Stimulated activated CD4-positive, alpha-beta T cell treated with anti-CD3 and anti-CD28 coated beads, Interleukin-15, amount 100 ng/mL, for 1 hour (primary cell): ENCODE measurements around the gene RCSD1.

ENCODE experiments used
- DNase-seq, 2 donors: peaks; one replicate each; pipeline ENCODE4 v3.0.0-alpha.2; 2020; ENCODE audit warnings: low read depth in 1 of 2, low spot score in 1 of 2

RCSD1 gene

GRCh38 chr1:167617153-167618147 lies 12.6 kb upstream of the RCSD1 start:
- DNase-seq: no peak

GRCh38 chr1:167618366-167618765 lies 11.7 kb upstream of the RCSD1 start:
- DNase-seq: no peak

GRCh38 chr1:167618789-167619188 lies 11.2 kb upstream of the RCSD1 start:
- DNase-seq: no peak

DNA sequence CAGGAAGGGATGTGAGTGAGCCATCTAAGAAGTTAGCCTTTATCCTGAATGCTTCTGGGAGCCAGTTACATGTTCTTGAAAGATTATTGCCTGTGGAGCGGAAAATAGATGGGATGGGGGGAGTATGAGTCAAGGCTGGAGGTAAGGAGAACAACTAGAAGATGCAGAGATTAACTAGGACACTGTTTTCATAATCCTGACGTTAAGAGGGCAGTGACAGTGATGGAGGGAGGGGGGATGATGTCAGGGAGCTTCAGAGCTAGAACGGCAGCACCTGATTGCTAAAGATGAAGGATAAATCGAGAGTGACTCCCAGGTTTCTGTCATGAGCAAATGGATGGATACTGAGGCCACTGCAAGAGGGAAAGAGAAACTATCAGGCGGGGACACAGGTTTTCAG lies 10.0 kb upstream of the RCSD1 start:
- DNase-seq: no peak

DNA sequence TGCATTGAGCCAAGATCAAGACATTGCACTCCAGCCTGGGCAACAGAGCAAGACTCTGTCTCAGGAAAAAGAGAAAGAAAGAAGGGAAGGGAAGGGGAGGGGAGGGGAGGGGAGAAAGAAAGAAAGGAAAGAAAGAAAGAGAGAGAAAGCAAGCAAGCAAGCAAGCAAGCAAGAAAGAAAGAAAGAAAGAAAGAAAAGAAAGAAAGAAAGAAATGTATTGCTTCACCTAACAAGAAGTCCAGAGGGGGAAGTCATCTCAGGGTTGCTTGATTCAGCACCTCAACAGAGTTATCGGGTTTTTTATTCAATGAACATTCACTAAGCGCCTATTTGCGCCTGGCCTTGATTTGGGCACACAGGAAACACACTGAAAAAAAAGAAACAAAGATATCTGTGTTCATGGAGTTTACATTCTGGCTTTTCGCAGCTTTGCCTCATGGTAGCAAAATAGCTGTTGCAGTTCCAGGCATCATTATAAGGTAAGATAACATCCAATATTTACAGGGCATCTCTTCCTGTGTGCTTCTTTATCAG lies 8.2 kb upstream of the RCSD1 start:
- no peak for DNase-seq

DNA sequence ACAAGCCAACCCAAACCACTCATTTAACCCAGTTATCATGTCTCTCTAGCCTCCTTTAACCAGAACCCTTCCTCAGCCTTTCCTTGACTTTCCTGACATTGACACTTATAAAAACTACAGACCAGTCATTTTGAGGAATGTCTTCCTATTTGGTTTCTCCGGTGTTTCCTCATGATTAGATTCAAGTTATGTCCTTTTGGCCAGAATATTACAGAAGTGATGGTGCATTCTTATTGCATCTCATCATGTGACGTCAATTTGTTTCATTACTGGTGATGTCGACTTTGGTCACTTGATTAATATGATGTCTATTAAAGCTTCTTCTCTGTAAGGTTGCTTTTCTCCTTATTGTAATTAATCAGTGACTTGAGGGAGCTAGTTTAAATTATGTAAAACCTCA lies 6.1 kb upstream of the RCSD1 start:
- no peak for DNase-seq

DNA sequence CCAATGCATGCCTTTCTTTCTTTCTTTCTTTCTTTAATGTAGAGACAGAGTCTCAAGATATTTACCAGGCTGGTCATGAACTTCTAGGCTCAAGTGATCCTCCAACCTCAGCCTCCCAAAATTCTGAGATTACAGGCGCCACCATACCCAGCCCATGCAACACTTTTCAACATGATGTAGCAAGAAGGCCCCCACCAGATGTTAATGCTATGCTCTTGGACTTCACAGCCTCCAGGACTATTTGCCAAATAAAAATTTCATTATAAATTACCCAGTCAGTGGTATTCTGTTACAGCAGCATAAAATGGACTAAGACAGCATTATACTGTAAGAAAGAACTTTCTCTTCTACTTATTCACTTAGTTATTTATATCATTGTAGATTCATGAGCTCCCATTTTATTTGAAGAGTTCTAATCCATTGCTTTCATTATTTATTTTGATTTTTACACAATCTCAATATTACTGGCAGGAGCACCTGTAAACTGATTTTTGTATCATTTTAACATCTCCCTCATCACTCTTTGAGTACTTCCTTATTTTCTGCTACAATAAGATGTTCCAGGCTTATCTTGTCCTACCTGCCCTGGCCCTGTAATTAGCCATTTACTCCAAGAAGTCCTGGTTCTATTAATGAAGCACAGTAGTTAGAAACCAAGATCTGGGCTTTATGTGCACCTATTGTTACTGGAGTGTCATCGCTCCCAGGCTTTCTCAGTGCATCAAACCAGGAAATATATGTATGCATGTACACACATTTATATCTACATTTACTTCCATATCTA lies 4.8 kb upstream of the RCSD1 start:
- DNase-seq: no peak

- DNase-seq: no peak
These were observed 2.5 kb upstream of the RCSD1 start for GRCh38 chr1:167627615-167627864.

GRCh38 chr1:167627865-167628641 lies 2.0 kb upstream of the RCSD1 start:
- peak; percentile 47 to 51 for DNase-seq

GRCh38 chr1:167628741-167629515 lies 1.1 kb upstream of the RCSD1 start:
- DNase-seq: no peak

DNA sequence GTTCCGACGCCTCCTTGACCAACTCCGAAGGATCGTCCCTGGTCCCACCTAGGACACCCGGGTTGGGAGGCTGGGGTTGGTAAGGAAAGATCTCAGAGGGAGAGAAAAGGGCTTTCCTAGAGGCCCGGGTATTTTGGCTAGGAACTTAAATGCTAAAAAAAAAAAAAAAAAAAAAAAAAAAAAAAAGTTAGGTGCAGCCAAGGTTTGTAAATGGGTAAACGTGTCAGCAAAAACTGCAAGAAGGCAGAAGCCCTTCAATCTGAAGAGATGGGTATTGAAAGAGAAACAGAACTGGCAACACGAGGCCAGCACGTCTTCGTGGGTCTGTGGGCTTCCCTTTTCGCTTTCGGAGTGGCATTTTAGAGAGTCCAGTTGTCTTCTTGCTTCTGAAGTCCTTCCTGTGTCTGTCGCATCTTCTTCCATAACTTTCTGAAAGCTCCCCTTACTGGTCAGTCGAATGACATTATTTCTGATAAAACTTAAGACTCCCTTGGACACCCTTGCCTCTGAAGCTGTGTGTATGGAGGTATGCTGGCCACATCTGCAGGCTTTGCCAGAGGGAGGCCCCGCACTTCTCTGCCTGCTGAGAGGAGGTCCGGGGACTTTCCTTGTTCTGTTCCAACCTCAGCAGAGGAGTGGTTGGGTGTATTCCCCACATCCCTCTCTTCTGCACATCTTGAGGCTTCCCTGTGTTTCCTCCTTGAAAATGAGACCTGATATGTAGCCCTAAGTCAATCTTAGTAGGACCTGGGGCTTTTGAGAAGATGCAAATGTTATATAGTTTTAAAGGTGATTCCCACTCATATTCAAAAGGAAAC lies 745 bp downstream of the RCSD1 start:
- no peak for DNase-seq

- no peak for DNase-seq
These were observed 1.4 kb downstream of the RCSD1 start for GRCh38 chr1:167631386-167631935.

- no peak for DNase-seq
These were observed 2.0 kb downstream of the RCSD1 start for GRCh38 chr1:167631936-167632614.

GRCh38 chr1:167633258-167633944 lies 3.4 kb downstream of the RCSD1 start:
- no peak for DNase-seq

GRCh38 chr1:167634435-167634834 lies 4.4 kb downstream of the RCSD1 start:
- no peak for DNase-seq

DNA sequence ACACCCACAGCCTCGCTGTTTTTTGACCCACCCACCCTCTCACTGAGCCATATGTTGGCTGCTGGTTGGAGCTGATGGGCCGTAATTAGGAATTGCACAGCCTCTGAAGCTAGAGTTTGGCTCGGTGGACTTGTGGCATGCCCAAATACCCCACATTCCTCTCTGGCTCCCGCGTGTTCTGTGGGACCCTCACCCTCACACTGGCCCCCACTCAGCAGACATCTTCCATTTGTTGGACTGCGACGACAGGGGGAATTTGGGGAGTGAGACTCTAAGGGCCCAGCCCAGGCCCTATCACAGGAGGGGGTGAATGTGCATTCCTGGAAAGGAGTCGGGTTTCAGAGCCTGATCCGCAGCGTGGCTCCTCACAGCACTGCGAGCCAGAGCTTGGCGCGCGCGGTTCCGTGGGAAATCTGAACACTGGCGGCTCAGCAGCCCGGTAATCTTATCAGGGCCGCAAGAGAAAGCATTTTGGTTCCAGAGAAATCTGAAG lies 5.2 kb downstream of the RCSD1 start:
- no peak for DNase-seq

GRCh38 chr1:167635941-167636340 lies 5.9 kb downstream of the RCSD1 start:
- DNase-seq: no peak

DNA sequence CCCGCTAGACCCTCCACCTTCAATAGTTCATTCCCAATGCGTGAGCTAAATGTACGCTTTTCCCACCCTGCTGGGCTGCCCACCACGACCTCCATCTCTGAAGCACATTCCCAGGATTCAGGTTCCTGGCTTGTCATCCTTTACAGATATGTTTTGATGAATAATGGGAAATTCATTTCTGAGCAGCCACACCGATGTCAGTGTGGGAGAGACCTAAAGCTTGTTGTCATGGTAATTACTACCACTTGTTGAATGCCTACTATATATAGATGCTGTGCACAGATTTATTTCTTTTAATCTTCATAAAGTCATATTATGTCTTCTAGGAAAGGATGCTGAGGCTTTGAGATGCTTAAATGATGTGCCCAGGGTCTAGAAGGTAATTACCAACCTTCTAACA lies 8.0 kb downstream of the RCSD1 start:
- DNase-seq: no peak
